ENCODE data around the gene VIL1. TPM values are rescaled to one million over a fixed set of nuclear protein-coding genes. Genes with fewer than 3 reads are reported as not detected.

The VIL1 gene
- polyA plus RNA-seq, 3 donors: not detected

DNA sequence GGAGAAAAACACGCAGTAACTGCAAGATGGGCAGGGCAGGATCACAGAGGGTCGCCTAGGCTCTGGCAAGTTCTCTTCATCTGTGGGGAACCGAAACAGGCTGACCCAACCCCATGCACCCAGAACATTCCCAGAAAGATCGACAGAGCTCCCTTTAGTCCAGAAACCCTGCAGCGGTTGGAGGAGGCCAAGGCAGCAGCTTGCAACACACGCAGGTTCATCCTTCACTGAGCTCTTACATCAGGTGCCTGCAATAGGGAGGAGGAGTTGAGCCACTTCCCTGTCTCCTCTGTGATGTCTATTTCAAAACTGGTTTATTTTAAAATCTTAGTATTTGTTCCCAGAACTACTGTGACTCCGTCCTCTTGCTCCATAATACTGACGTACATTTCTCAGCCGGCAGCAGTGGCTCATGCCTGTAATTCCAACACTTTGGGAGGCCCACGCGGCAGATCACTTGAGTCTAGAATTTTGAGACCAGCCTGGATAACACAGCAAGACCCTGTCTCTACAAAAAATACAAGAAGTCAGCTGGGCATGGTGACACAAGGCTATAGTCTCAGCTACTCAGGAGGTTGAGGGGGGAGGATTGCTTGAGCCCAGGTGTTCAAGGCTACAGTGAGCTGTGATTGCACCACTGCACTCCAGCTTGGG, 48.4 kb upstream of the VIL1 start:
- peak overlapping the region; percentile 90 for H3K4me2 ChIP-seq (replicated peaks; ENCODE audit: extremely low read depth, low read length, poor library complexity, severe bottlenecking)
- no peaks in the 10 kb centered on the region for H3K27me3 ChIP-seq (ENCODE audit: control insufficient read depth in 2 of 2, insufficient read depth in 2 of 2, low read length in 2 of 2)
- peaks cover 72 to 73% of the 10 kb centered on the region in 2 donors for H3K4me1 ChIP-seq (ENCODE audit: control insufficient read depth in 1 of 2, insufficient read depth in 2 of 2, low read length in 2 of 2)
- H4K20me1 ChIP-seq (ENCODE audit: insufficient read depth, low read length): no peaks in the 10 kb centered on the region
- H3K36me3 ChIP-seq (replicated peaks in 1 of 2; ENCODE audit: control insufficient read depth in 1 of 2, insufficient read depth in 2 of 2, low read length in 2 of 2): no peaks in the 10 kb centered on the region
- H3K4me3 ChIP-seq (replicated peaks in 1 of 3; ENCODE audit: low read depth in 2 of 3, low read length in 3 of 3): peak overlapping the region in 1 of 3 experiments; percentile 71
- Mint-ChIP-seq H3K36me3 (peaks cover 2 to 8% of the 10 kb centered on the region in 2 donors), H3K27me3 (ENCODE audit: low read depth in 3 of 3) (peaks cover 0 to 1% (median 0%) of the 10 kb centered on the region in 3 donors), H3K27ac (peak overlapping the region; percentile 100), H3K4me1 (peaks cover 62% of the 10 kb centered on the region), H3K4me3 (peak overlapping the region; percentile 89 to 93), H3K9me3 (peaks cover 0 to 11% (median 4%) of the 10 kb centered on the region in 7 donors)
- peak; percentile 96 to 97 (median 97) for DNase-seq
- H3K27ac ChIP-seq (ENCODE audit: low read depth in 1 of 2, low read length in 2 of 2): peak overlapping the region; percentile 94 to 99
- H3K9me3 ChIP-seq (replicated peaks in 1 of 2; ENCODE audit: control insufficient read depth in 1 of 2, insufficient read depth in 1 of 2, low read length in 2 of 2): peaks cover 0 to 4% of the 10 kb centered on the region in 2 donors
- H3K79me2 ChIP-seq (ENCODE audit: insufficient read depth, low read length): peaks cover 22% of the 10 kb centered on the region
- H2AFZ ChIP-seq (ENCODE audit: insufficient read depth, low read depth, low read length, poor library complexity, severe bottlenecking): no peak overlapping the region
- intact Hi-C loops (cut with micrococcal nuclease): no loop called here
- H3K9ac ChIP-seq (ENCODE audit: insufficient read depth, low read length, poor library complexity, severe bottlenecking): peak overlapping the region; percentile 92
- WGBS (ENCODE audit: insufficient coverage): 0% methylated on average over 8 of the region's 11 CpGs
- TF ChIP-seq, protein P1, sequence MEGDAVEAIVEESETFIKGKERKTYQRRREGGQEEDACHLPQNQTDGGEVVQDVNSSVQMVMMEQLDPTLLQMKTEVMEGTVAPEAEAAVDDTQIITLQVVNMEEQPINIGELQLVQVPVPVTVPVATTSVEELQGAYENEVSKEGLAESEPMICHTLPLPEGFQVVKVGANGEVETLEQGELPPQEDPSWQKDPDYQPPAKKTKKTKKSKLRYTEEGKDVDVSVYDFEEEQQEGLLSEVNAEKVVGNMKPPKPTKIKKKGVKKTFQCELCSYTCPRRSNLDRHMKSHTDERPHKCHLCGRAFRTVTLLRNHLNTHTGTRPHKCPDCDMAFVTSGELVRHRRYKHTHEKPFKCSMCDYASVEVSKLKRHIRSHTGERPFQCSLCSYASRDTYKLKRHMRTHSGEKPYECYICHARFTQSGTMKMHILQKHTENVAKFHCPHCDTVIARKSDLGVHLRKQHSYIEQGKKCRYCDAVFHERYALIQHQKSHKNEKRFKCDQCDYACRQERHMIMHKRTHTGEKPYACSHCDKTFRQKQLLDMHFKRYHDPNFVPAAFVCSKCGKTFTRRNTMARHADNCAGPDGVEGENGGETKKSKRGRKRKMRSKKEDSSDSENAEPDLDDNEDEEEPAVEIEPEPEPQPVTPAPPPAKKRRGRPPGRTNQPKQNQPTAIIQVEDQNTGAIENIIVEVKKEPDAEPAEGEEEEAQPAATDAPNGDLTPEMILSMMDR (IDR thresholded peaks at IDR 0.05): no peak

DNA sequence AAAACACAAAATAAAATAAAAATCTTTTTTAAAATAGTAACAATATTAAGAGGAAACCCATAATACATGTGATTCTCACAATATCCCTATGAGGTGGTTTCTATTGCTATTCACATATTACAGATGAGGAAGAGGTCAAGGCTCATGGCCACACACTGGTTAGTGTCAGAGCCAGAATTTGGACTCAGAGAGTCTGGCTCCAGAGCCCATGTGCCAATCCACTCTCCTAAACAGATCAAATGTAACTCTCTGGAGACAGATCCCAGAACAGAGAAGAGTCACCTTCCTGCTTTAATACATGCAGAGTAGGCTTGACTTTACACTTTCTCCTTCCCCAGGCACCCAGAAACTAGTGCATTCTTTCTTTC, 47.0 kb upstream of the VIL1 start:
- H3K4me1 ChIP-seq (ENCODE audit: control insufficient read depth in 1 of 2, insufficient read depth in 2 of 2, low read length in 2 of 2): peaks cover 57 to 59% of the 10 kb centered on the region in 2 donors
- H3K9me3 ChIP-seq (replicated peaks in 1 of 2; ENCODE audit: control insufficient read depth in 1 of 2, insufficient read depth in 1 of 2, low read length in 2 of 2): no peaks in the 10 kb centered on the region
- H2AFZ ChIP-seq (ENCODE audit: insufficient read depth, low read depth, low read length, poor library complexity, severe bottlenecking): no peak overlapping the region
- intact Hi-C loops (cut with micrococcal nuclease): no loop called here
- H3K27me3 ChIP-seq (ENCODE audit: control insufficient read depth in 2 of 2, insufficient read depth in 2 of 2, low read length in 2 of 2): no peaks in the 10 kb centered on the region
- peaks cover 16% of the 10 kb centered on the region for H3K79me2 ChIP-seq (ENCODE audit: insufficient read depth, low read length)
- no peaks in the 10 kb centered on the region for H4K20me1 ChIP-seq (ENCODE audit: insufficient read depth, low read length)
- H3K27ac ChIP-seq (ENCODE audit: low read depth in 1 of 2, low read length in 2 of 2): peak overlapping the region; percentile 94 to 99
- H3K4me3 ChIP-seq (replicated peaks in 1 of 3; ENCODE audit: low read depth in 2 of 3, low read length in 3 of 3): no peak overlapping the region
- TF ChIP-seq, protein P1 (IDR thresholded peaks at IDR 0.05): no peak
- peaks cover 0 to under 1% (median 0%) of the 10 kb centered on the region in 7 donors for H3K9me3 Mint-ChIP-seq
- H3K27me3 Mint-ChIP-seq (ENCODE audit: low read depth in 3 of 3): peaks cover 0 to 1% (median 0%) of the 10 kb centered on the region in 3 donors
- peaks cover 48% of the 10 kb centered on the region for H3K4me1 Mint-ChIP-seq
- DNase-seq: peak in 2 of 3 donors; percentile 53 to 74
- H3K27ac Mint-ChIP-seq: peak overlapping the region; percentile 100
- H3K4me3 Mint-ChIP-seq: no peak overlapping the region
- H3K4me2 ChIP-seq (replicated peaks; ENCODE audit: extremely low read depth, low read length, poor library complexity, severe bottlenecking): no peak overlapping the region
- no peaks in the 10 kb centered on the region for H3K36me3 ChIP-seq (replicated peaks in 1 of 2; ENCODE audit: control insufficient read depth in 1 of 2, insufficient read depth in 2 of 2, low read length in 2 of 2)
- H3K36me3 Mint-ChIP-seq: peaks cover 2 to 3% of the 10 kb centered on the region in 2 donors
- H3K9ac ChIP-seq (ENCODE audit: insufficient read depth, low read length, poor library complexity, severe bottlenecking): peak overlapping the region; percentile 89
